Breast epithelium (tissue), 4 donors: ENCODE results near the gene FCN2. TPM values are rescaled to one million over a fixed set of nuclear protein-coding genes. Genes with fewer than 3 reads are reported as not detected.

ENCODE experiments used
- DNase-seq, 2 donors: peaks; one replicate each; pipeline ENCODE4 v3.0.0-alpha.2; 2019; ENCODE audit warnings: low spot score in 2 of 2
- H3K27ac ChIP-seq, 2 donors: fragments of 200-600 bp; sonication (generic) in 1 of 2; one replicate each; pipeline ENCODE4 v1.5.1; 2016 to 2019; ENCODE audit warnings: mild to moderate bottlenecking in 1 of 2
- H3K27me3 ChIP-seq, 2 donors: fragments of 200-600 bp; sonication (generic) in 1 of 2; one replicate each; pipeline versions ENCODE4 v1.5.1 to v1.6.0; 2017 to 2019; ENCODE audit warnings: control low read depth in 1 of 2, mild to moderate bottlenecking in 1 of 2
- H3K36me3 ChIP-seq: fragments of 200-600 bp; one replicate; pipeline ENCODE4 v1.5.1; 2019
- H3K4me1 ChIP-seq, 2 donors: fragments of 200-600 bp; sonication (generic); one replicate each; pipeline ENCODE4 v1.5.1; 2016 to 2019; ENCODE audit warnings: control low read depth in 1 of 2
- H3K4me3 ChIP-seq, 3 donors: fragments of 200-600 bp; sonication (generic); 1 replicate in 2 of 3; 2 replicates in 1 of 3; pipeline ENCODE4 v1.5.1; 2016 to 2019; ENCODE audit warnings: mild to moderate bottlenecking in 3 of 3, moderate library complexity in 2 of 3
- H3K9me3 ChIP-seq, 2 donors: fragments of 200-600 bp; sonication (generic) in 1 of 2; one replicate each; pipeline ENCODE4 v1.5.1; 2016 to 2019; ENCODE audit warnings: control low read depth in 1 of 2
- POLR2A ChIP-seq: fragments of 450-650 bp; IDR thresholded peaks from one replicate; pipeline ENCODE4 v1.6.1; 2016; ENCODE audit warnings: antibody characterized with exemption, mild to moderate bottlenecking, moderate library complexity
- POLR2AphosphoS5 ChIP-seq, 3 donors: sonication (generic); formaldehyde crosslinking; IDR thresholded peaks; one replicate each; pipeline ENCODE4 v1.6.1; 2017; ENCODE audit warnings: antibody characterized with exemption in 3 of 3
- intact Hi-C: fragments of 100-400 bp; cut with DNase I; formaldehyde crosslinking; loops from one replicate; pipeline ENCODE4 v1.15.1; 2023; ENCODE audit warnings: low total_unique reads
- total RNA-seq, 3 donors: library from RNA; depleted of rRNA; stranded (reverse); fragments of >200 nt; gene quantifications; one replicate each; pipeline ENCODE4 v1.1.0, GENCODE V29; 2016
- TF ChIP-seq, protein P1 (sequence below), 3 donors: fragments of 450-650 bp; IDR thresholded peaks; one replicate each; pipeline ENCODE4 v1.5.1; 2016 to 2017; ENCODE audit warnings: antibody characterized with exemption in 3 of 3, mild to moderate bottlenecking in 3 of 3, moderate library complexity in 3 of 3

FCN2 gene
- total RNA-seq, 3 donors from 2014 or later = 0.73 to 2.0 (median 1.8) TPM

- Histone ChIP-seq H3K27ac (no peak overlapping the region), H3K4me3 (no peak overlapping the region), H3K27me3 (peaks cover 0 to 8% of the 10 kb centered on the region in 2 donors), H3K9me3 (no peaks in the 10 kb centered on the region), H3K4me1 (no peaks in the 10 kb centered on the region), H3K36me3 (no peaks in the 10 kb centered on the region)
- no peak for TF ChIP-seq POLR2A
- peak in 1 of 3 donors; percentile 21 for TF ChIP-seq POLR2AphosphoS5 (IDR thresholded peaks at IDR 0.05)
- TF ChIP-seq, protein P1, sequence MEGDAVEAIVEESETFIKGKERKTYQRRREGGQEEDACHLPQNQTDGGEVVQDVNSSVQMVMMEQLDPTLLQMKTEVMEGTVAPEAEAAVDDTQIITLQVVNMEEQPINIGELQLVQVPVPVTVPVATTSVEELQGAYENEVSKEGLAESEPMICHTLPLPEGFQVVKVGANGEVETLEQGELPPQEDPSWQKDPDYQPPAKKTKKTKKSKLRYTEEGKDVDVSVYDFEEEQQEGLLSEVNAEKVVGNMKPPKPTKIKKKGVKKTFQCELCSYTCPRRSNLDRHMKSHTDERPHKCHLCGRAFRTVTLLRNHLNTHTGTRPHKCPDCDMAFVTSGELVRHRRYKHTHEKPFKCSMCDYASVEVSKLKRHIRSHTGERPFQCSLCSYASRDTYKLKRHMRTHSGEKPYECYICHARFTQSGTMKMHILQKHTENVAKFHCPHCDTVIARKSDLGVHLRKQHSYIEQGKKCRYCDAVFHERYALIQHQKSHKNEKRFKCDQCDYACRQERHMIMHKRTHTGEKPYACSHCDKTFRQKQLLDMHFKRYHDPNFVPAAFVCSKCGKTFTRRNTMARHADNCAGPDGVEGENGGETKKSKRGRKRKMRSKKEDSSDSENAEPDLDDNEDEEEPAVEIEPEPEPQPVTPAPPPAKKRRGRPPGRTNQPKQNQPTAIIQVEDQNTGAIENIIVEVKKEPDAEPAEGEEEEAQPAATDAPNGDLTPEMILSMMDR (IDR thresholded peaks at IDR 0.05) = no peak
- intact Hi-C loops = no loop called here
- peak in 1 of 2 donors; percentile 29 for DNase-seq
Observed at GRCh38 chr9:134929193-134930158, 48.9 kb downstream of the FCN2 start.

DNA sequence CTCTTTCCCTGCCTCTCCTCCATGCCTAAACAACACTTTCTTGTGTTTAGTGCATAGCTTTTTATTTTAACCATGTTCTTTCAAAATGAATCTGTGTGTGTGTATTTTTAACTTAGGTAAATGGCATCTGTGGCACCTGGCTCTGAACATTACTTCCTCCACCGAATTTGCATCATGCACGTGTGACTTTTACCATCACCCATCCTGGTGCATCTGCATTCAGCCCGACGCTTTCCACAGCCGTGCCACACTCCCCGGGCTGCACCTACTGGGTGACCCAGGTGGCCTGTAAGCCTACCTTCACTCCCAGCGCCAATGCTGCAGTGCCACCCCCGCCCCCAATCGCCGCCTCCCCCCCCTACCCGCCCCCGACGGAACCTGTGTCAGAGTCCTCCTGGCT is 49.8 kb downstream of the FCN2 start:
- Histone ChIP-seq H3K9me3 (no peaks in the 10 kb centered on the region), H3K36me3 (no peaks in the 10 kb centered on the region), H3K4me3 (no peak overlapping the region), H3K4me1 (no peaks in the 10 kb centered on the region), H3K27ac (no peak overlapping the region), H3K27me3 (peaks cover 0 to 8% of the 10 kb centered on the region in 2 donors)
- TF ChIP-seq POLR2AphosphoS5 (IDR thresholded peaks at IDR 0.05) = no peak
- TF ChIP-seq POLR2A = no peak
- TF ChIP-seq, protein P1 (IDR thresholded peaks at IDR 0.05) = no peak
- intact Hi-C loops = no loop called here
- no peak for DNase-seq

DNA sequence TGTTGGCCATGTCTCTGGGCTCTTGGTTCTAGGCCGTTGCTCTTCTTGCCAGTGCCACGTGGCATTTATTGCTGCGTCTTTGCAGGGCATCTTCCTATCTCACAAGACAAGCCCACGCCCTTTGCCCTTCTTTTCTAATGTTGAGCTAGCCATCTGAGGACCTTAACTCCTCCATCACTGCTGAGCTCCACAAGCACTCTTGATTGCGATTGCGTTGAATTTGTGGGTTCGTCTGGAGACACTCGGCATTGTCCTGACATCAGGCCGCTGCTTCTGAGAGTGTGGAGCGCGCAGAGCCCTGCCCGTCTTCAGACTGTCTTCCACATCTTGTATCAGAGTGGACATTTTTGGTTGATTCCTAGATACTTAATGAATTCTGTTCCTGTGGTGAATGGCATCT is 51.6 kb downstream of the FCN2 start:
- no peak for DNase-seq
- intact Hi-C loops = no loop called here
- Histone ChIP-seq H3K4me3 (no peak overlapping the region), H3K36me3 (no peaks in the 10 kb centered on the region), H3K9me3 (no peaks in the 10 kb centered on the region), H3K27ac (no peak overlapping the region), H3K27me3 (peaks cover 0 to 8% of the 10 kb centered on the region in 2 donors), H3K4me1 (no peaks in the 10 kb centered on the region)
- TF ChIP-seq, protein P1 (IDR thresholded peaks at IDR 0.05) = no peak
- TF ChIP-seq POLR2AphosphoS5 (IDR thresholded peaks at IDR 0.05) (no peak), POLR2A (no peak)

GRCh38 chr9:134932606-134933005 is 52.0 kb downstream of the FCN2 start:
- Histone ChIP-seq H3K4me1 (no peaks in the 10 kb centered on the region), H3K27me3 (peaks cover 0 to 8% of the 10 kb centered on the region in 2 donors), H3K4me3 (no peak overlapping the region), H3K27ac (no peak overlapping the region), H3K36me3 (no peaks in the 10 kb centered on the region), H3K9me3 (no peaks in the 10 kb centered on the region)
- TF ChIP-seq POLR2A (no peak), POLR2AphosphoS5 (IDR thresholded peaks at IDR 0.05) (no peak)
- TF ChIP-seq, protein P1 (IDR thresholded peaks at IDR 0.05) = no peak
- no peak for DNase-seq
- intact Hi-C loops = no loop called here

- Histone ChIP-seq H3K27me3 (peaks cover 0 to 8% of the 10 kb centered on the region in 2 donors), H3K9me3 (no peaks in the 10 kb centered on the region), H3K27ac (no peak overlapping the region), H3K4me1 (no peaks in the 10 kb centered on the region), H3K36me3 (no peaks in the 10 kb centered on the region), H3K4me3 (no peak overlapping the region)
- TF ChIP-seq, protein P1 (IDR thresholded peaks at IDR 0.05) = no peak
- TF ChIP-seq POLR2A (no peak), POLR2AphosphoS5 (IDR thresholded peaks at IDR 0.05) (no peak)
- no peak for DNase-seq
- intact Hi-C loops = no loop called here
Observed at GRCh38 chr9:134933076-134933659, 52.6 kb downstream of the FCN2 start.
